ENCODE measurements around the gene ARAP1.
A peak's percentile ranks its signal among the peaks of the same experiment; 100 is the strongest.

The ARAP1 gene

DNA sequence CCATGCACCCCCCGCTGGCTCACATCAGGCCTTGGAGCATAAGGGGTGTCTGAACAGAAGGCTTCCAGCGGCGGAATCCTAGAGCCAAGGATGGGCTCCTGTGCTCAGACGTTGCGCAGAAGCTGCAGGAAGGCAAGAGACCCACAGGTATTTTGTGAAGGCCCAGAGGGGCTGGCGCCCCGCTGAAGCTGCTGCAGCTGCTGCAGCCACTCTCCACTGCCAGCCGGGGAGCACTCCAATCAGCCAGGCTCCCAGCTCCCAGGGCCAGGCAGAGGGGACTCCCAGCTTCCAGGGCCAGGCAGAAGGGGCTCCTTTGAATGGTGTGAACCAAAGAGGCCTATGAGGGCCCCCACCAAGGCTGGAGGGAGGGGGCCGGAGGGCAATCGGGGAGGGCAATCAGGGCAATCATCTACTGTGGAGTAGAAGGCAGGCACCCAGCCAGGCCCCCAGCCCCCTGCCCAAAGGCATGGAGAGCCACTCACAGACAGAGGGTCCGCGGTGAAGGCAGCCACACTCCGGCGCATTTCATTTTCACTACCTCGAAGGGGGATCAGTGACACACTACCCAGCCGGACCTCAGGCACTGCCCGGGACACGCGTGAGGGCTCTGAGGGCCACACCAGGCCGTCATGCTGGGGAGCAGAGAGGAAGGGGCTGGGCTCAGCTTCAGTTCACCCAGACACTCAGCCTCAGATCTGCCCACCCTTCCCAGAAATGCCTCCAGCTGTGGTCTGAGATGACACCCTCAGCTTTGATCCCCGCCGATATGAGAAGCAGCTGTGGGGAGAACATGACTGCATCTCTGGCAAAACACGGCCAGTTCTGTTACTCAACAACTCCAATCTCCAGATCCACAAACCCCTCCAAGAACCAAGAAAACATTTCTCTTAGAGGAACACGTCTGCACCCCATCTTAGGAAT, 66.4 kb downstream of the ARAP1 start:
- ChIA-PET CTCF (interaction anchor here (0.5 to 10.0 kb wide), 18 partner anchors 8 to 686 kb away, joined by 3 to 116 read pairs (median 4); partner anchors contain the start of genes PDE2A and STARD10), POLR2A (no interaction called here)
- DNase-seq (ENCODE audit: low read depth, low spot score), result no peak
- no peak overlapping the region for H3K4me3 ChIP-seq (ENCODE audit: low read depth, low read length)
- TF ChIP-seq, protein P1, sequence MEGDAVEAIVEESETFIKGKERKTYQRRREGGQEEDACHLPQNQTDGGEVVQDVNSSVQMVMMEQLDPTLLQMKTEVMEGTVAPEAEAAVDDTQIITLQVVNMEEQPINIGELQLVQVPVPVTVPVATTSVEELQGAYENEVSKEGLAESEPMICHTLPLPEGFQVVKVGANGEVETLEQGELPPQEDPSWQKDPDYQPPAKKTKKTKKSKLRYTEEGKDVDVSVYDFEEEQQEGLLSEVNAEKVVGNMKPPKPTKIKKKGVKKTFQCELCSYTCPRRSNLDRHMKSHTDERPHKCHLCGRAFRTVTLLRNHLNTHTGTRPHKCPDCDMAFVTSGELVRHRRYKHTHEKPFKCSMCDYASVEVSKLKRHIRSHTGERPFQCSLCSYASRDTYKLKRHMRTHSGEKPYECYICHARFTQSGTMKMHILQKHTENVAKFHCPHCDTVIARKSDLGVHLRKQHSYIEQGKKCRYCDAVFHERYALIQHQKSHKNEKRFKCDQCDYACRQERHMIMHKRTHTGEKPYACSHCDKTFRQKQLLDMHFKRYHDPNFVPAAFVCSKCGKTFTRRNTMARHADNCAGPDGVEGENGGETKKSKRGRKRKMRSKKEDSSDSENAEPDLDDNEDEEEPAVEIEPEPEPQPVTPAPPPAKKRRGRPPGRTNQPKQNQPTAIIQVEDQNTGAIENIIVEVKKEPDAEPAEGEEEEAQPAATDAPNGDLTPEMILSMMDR (IDR thresholded peaks at IDR 0.05; ENCODE audit: insufficient read depth, low read length, missing control alignments), result no peak

DNA sequence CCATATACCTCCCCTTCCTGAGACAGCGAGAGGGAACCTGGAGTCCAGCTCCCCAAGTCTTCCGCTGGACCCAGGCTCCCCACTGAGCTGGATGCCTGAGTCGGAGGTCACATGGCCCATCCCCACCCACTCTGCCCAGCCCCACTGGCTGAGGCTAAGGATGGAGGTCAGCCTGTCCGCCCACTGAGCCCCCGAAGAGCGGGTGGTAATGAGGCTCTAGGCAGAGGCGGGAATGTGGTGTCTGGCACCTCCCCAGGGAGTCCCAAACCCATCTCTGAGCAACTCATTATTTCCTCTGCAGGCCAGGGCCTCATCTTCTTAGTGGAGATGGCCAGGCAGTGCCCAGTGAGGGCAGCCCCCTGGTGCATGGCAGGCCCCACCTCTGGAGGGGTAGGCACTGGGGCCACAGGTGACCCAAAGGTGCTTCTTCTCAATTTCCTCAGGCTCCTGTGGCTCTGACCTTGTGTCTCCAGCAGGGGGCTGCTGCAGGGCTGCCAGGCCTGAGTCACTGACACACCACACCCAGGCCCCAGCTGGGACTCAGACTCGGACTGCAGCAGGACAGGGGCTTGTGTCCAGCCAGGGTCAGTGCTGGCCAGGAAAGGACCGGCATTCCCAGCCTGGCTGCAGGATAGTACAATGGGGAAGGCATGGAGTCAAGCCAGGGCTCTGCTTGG, 67.8 kb downstream of the ARAP1 start:
- DNase-seq (ENCODE audit: low read depth, low spot score), result no peak
- H3K4me3 ChIP-seq (ENCODE audit: low read depth, low read length), result no peak overlapping the region
- CTCF ChIA-PET, result interaction anchor here (0.6 to 10.0 kb wide), 47 partner anchors 8 to 606 kb away, joined by 3 to 116 read pairs (median 4); partner anchors contain the start of genes PDE2A and STARD10
- POLR2A ChIA-PET, result no interaction called here
- TF ChIP-seq, protein P1 (IDR thresholded peaks at IDR 0.05; ENCODE audit: insufficient read depth, low read length, missing control alignments), result peak; percentile 74

DNA sequence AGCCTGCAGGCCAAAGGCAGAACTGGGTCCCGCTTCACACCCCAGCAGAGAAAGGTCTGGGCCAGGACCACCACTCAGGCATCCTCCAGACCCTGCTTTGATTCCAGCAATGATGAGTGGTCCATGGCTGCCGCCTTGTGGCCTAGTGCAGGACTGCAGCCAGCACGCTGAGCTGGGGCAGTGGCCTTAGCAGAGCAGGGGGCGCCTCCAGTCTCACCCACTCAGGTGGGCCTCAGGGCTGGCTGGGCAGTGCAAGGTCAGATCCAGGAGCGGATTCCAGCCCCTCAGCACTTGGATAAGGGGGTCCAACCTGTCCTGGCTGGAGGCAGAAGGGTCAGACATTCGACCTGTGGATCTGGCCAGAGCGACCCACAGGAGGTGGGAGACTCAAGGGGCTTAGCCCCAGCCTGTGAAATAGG, 68.4 kb downstream of the ARAP1 start:
- POLR2A ChIA-PET, result no interaction called here
- CTCF ChIA-PET, result interaction anchor here (0.6 to 10.0 kb wide), 44 partner anchors 9 to 605 kb away, joined by 3 to 116 read pairs (median 4); partner anchors contain the start of genes PDE2A and STARD10
- DNase-seq (ENCODE audit: low read depth, low spot score), result no peak
- TF ChIP-seq, protein P1 (IDR thresholded peaks at IDR 0.05; ENCODE audit: insufficient read depth, low read length, missing control alignments), result peak; percentile 93
- no peak overlapping the region for H3K4me3 ChIP-seq (ENCODE audit: low read depth, low read length)

DNA sequence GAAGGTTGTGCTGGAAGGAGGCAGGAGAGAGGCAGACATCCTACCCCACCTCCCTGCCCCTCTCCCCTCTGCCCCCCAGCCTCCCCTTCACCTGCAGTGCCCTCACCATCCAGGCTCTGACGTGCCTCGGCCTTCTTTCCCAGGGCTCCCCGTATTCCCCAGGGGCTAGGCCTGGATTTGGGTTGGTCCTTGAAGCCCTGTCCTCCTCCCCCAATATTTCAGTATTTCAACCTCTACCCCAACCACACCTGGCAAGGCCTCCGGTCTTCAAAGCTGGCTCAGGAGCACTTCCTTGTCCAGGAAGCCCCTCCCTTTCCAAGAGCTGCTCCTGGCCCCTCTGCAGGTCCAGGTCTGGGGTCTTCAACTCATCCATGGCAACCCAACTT, 69.4 kb downstream of the ARAP1 start:
- POLR2A ChIA-PET, result no interaction called here
- no peak overlapping the region for H3K4me3 ChIP-seq (ENCODE audit: low read depth, low read length)

GRCh38 chr11:72682238-72682857, 69.9 kb downstream of the ARAP1 start:
- DNase-seq (ENCODE audit: low read depth, low spot score), result no peak
- TF ChIP-seq, protein P1 (IDR thresholded peaks at IDR 0.05; ENCODE audit: insufficient read depth, low read length, missing control alignments), result no peak
- POLR2A ChIA-PET, result no interaction called here
- CTCF ChIA-PET, result interaction anchor here (0.8 to 10.0 kb wide), 17 partner anchors 9 to 496 kb away, joined by 3 to 116 read pairs (median 10); partner anchors contain the start of gene PDE2A
- no peak overlapping the region for H3K4me3 ChIP-seq (ENCODE audit: low read depth, low read length)

More for the DNA sequence above, 69.4 kb downstream of the ARAP1 start:
- TF ChIP-seq, protein P1 (IDR thresholded peaks at IDR 0.05; ENCODE audit: insufficient read depth, low read length, missing control alignments), result no peak
- CTCF ChIA-PET, result interaction anchor here (0.6 to 10.0 kb wide), 23 partner anchors 9 to 496 kb away, joined by 3 to 116 read pairs (median 6); partner anchors contain the start of gene PDE2A
- DNase-seq (ENCODE audit: low read depth, low spot score), result no peak

Data from AG04449 (cell line).